Aorta (tissue), 5 donors: ENCODE data around the gene BEST3. TPM values are rescaled to one million over a fixed set of nuclear protein-coding genes. Genes with fewer than 3 reads are reported as not detected.
"Not testable (repeated sequence)": the region's sequence is repeated elsewhere in the genome, so short reads cannot be mapped to it uniquely, and the experiment has no call there.

Experiments
- ATAC-seq: fragments of 200-7000 bp; cut with Tn5 transposase; one replicate; pipeline ENCODE4 v1.9.1; 2022; ENCODE audit warnings: moderate library complexity; ENCODE audit not compliant: low FRiP score
- DNase-seq, 2 donors: peaks; one replicate each; pipeline ENCODE4 v3.0.0-alpha.2; 2020
- H3K27ac ChIP-seq, 2 donors: one replicate each; pipeline ENCODE4 v1.5.1; 2013; ENCODE audit warnings: low read length in 2 of 2, mild to moderate bottlenecking in 2 of 2, moderate library complexity in 2 of 2, control low read depth in 1 of 2, inconsistent platforms in 1 of 2, low read depth in 1 of 2
- H3K27me3 ChIP-seq, 2 donors: one replicate each; pipeline ENCODE4 v1.6.1; 2013; ENCODE audit warnings: control low read depth in 1 of 2, low read length in 1 of 2, mild to moderate bottlenecking in 1 of 2, moderate library complexity in 1 of 2; ENCODE audit not compliant: insufficient read depth in 2 of 2, control insufficient read depth in 1 of 2
- H3K36me3 ChIP-seq, 2 donors: one replicate each; pipeline ENCODE4 v1.6.1; 2013; ENCODE audit warnings: control low read depth in 1 of 2, low read length in 1 of 2, mild to moderate bottlenecking in 1 of 2; ENCODE audit not compliant: insufficient read depth in 2 of 2, control insufficient read depth in 1 of 2
- H3K4me1 ChIP-seq, 2 donors: one replicate each; pipeline ENCODE4 v1.6.1; 2013; ENCODE audit warnings: low read length in 2 of 2, control low read depth in 1 of 2, mild to moderate bottlenecking in 1 of 2, moderate library complexity in 1 of 2; ENCODE audit not compliant: insufficient read depth in 2 of 2, control insufficient read depth in 1 of 2
- H3K4me3 ChIP-seq, 2 donors: one replicate each; pipeline ENCODE4 v1.5.1; 2013; ENCODE audit warnings: low read length in 2 of 2, control low read depth in 1 of 2, mild to moderate bottlenecking in 1 of 2
- H3K9me3 ChIP-seq: one replicate; pipeline ENCODE4 v1.6.1; 2013; ENCODE audit warnings: mild to moderate bottlenecking, low read length; ENCODE audit not compliant: control insufficient read depth
- WGBS, 2 donors: extraction: QIAGEN DNeasy Blood & Tissue Kit; methylation state at CpG; one replicate each; pipeline ENCODE4 v1.1.7; 2013; 5-methylcytosine and 5-hydroxymethylcytosine counted together
- intact Hi-C, 2 donors: fragments of 100-400 bp; cut with DNase I; formaldehyde crosslinking; loops; one replicate each; pipeline versions ENCODE4 v1.14.2 to v1.15.0; 2022
- polyA plus RNA-seq, 2 donors: library from polyadenylated mRNA; stranded (reverse); fragments of 200-250 nt; gene quantifications; one replicate each; pipeline ENCODE4 v1.2.3, GENCODE V29; 2013
- total RNA-seq, 2 donors: library from RNA; stranded (reverse); fragmentation: NEBNext Ultra II Directional; extraction: Animal tissue kit (Norgen Biotek cat#: 25700); gene quantifications; one replicate each; pipeline ENCODE4 v1.2.1, GENCODE V29; 2021
- donor health status: healthy with polysubstance abuse.
- donor health status: Bipolar disorder and iron deficiency.
- donor health status: DM: no; HTN: no; CAD: no.
- donor health status: DM: no; HTN: no; CAD: no.
- donor health status: DM: yes; HTN: yes; CAD: no.

The BEST3 gene
- total and polyA plus RNA-seq, 4 donors: not detected

GRCh38 chr12:69608114-69608513, 91.0 kb downstream of the BEST3 start:
- peaks cover 0 to 3% of the 10 kb centered on the region in 2 donors for H3K36me3 ChIP-seq
- ATAC-seq: no peak
- H3K27me3 ChIP-seq: no peaks in the 10 kb centered on the region
- H3K9me3 ChIP-seq: no peaks in the 10 kb centered on the region
- DNase-seq: no peak
- WGBS, 2 donors: 59 to 63% methylated on average over 2 of the region's 2 CpGs
- intact Hi-C loops: no loop called here
- no peaks in the 10 kb centered on the region for H3K4me1 ChIP-seq
- no peak overlapping the region for H3K27ac ChIP-seq
- H3K4me3 ChIP-seq: no peak overlapping the region

- H3K27me3 ChIP-seq, H3K4me1 ChIP-seq, H3K9me3 ChIP-seq, ATAC-seq, DNase-seq, H3K27ac ChIP-seq, intact Hi-C loops, H3K36me3 ChIP-seq, H3K4me3 ChIP-seq: not testable (repeated sequence)
- 80 to 83% methylated on average over 2 of the region's 3 CpGs for WGBS, 2 donors
These were observed 94.8 kb downstream of the BEST3 start for GRCh38 chr12:69604275-69604674.

Other genes with a start within 250 kb of the BEST3 start
- 10 to 100 TPM; 38.3 to 44.5 TPM for gene FRS2, start 228.9 kb downstream of the BEST3 start, total RNA-seq
- 10 to 100 TPM in 1 of 2 donors, 1 to 10 TPM in 1; 5.0 to 10.2 TPM for gene FRS2, start 228.9 kb downstream of the BEST3 start, polyA plus RNA-seq
- 100 to 1,000 TPM in 1 of 2 donors, 10 to 100 TPM in 1; 84.3 to 130 TPM for gene CCT2, start 113.8 kb downstream of the BEST3 start, total RNA-seq
- 10 to 100 TPM; 59.0 to 80.8 TPM for gene CCT2, start 113.8 kb downstream of the BEST3 start, polyA plus RNA-seq
- not detected for gene LRRC10, start 88.4 kb downstream of the BEST3 start, total RNA-seq
- gene LRRC10, start 88.4 kb downstream of the BEST3 start, polyA plus RNA-seq: under 1 TPM in 1 of 2 donors, not detected in 1; 0.25 TPM
- gene RAB3IP, start 39.6 kb upstream of the BEST3 start, total RNA-seq: 10 to 100 TPM; 11.1 to 18.4 TPM
- gene RAB3IP, start 39.6 kb upstream of the BEST3 start, polyA plus RNA-seq: 10 to 100 TPM in 1 of 2 donors, 1 to 10 TPM in 1; 5.9 to 17.7 TPM
- under 1 TPM; 0.36 to 0.55 TPM for gene MYRFL, start 125.9 kb upstream of the BEST3 start, total RNA-seq
- 1 to 10 TPM in 1 of 2 donors, under 1 TPM in 1; 0.61 to 3.1 TPM for gene MYRFL, start 125.9 kb upstream of the BEST3 start, polyA plus RNA-seq